ENCODE data around the gene FNIP2. TPM values are rescaled to one million over a fixed set of nuclear protein-coding genes. Genes with fewer than 3 reads are reported as not detected.
"Not testable (repeated sequence)": the region's sequence is repeated elsewhere in the genome, so short reads cannot be mapped to it uniquely, and the experiment has no call there.

FNIP2 gene
- total RNA-seq, 1 experiment from 2014 or later: 5.2 TPM

- DNase-seq (no peak), ATAC-seq (no peak)
- Histone ChIP-seq H3K9ac (ENCODE audit: low read length) (no peak overlapping the region), H2AFZ (ENCODE audit: low read length) (no peak overlapping the region), H3K9me2 (replicated peaks; ENCODE audit: low read length) (no peaks in the 10 kb centered on the region), H3K4me1 (ENCODE audit: insufficient read depth, low read length) (no peaks in the 10 kb centered on the region), H3K9me3 (ENCODE audit: low read length) (no peaks in the 10 kb centered on the region), H3F3A (ENCODE audit: low read length, unreplicated experiment) (no peaks in the 10 kb centered on the region), H4K20me1 (ENCODE audit: low read length) (no peaks in the 10 kb centered on the region), H3K4me2 (ENCODE audit: low read length) (no peak overlapping the region), H3K27me3 (ENCODE audit: low read length) (no peaks in the 10 kb centered on the region), H3K4me3 (ENCODE audit: low read length) (no peak overlapping the region), H3K27ac (ENCODE audit: low read length) (no peak overlapping the region), H3K79me2 (ENCODE audit: low read length) (no peaks in the 10 kb centered on the region), H3K36me3 (ENCODE audit: low read depth, low read length) (no peaks in the 10 kb centered on the region)
- TF ChIP-seq EZH2 (IDR thresholded peaks at IDR 0.05; ENCODE audit: low read length, unreplicated experiment): no peak
- CTCF ChIA-PET: no interaction called here
- POLR2A ChIA-PET (ENCODE audit: unreplicated experiment): interaction anchor here (0.6 kb wide), 1 partner anchor 76 kb away, joined by 4 read pairs; no protein-coding TSS in a partner anchor
- no TSS peak for BruUV-seq (replicated peaks)
- intact Hi-C loops (cut with micrococcal nuclease): no loop called here
Measured at GRCh38 chr4:158754385-158755180, 14.2 kb upstream of the FNIP2 start.

GRCh38 chr4:158755819-158756218 lies 13.0 kb upstream of the FNIP2 start:
- BruUV-seq (replicated peaks); H3K9ac ChIP-seq (ENCODE audit: low read length); DNase-seq; H3K4me3 ChIP-seq (ENCODE audit: low read length); H3K4me2 ChIP-seq (ENCODE audit: low read length); H3F3A ChIP-seq (ENCODE audit: low read length, unreplicated experiment); H3K27me3 ChIP-seq (ENCODE audit: low read length); H3K4me1 ChIP-seq (ENCODE audit: insufficient read depth, low read length); intact Hi-C loops (cut with micrococcal nuclease); H3K9me2 ChIP-seq (replicated peaks; ENCODE audit: low read length); H3K27ac ChIP-seq (ENCODE audit: low read length); POLR2A ChIA-PET (ENCODE audit: unreplicated experiment); H3K9me3 ChIP-seq (ENCODE audit: low read length); H2AFZ ChIP-seq (ENCODE audit: low read length); ATAC-seq; H3K36me3 ChIP-seq (ENCODE audit: low read depth, low read length); CTCF ChIA-PET; H3K79me2 ChIP-seq (ENCODE audit: low read length); H4K20me1 ChIP-seq (ENCODE audit: low read length): not testable (repeated sequence)

- H2AFZ ChIP-seq (ENCODE audit: low read length): no peak overlapping the region
- no peaks in the 10 kb centered on the region for H3K9me3 ChIP-seq (ENCODE audit: low read length)
- no peak overlapping the region for H3K4me2 ChIP-seq (ENCODE audit: low read length)
- no peaks in the 10 kb centered on the region for H3K9me2 ChIP-seq (replicated peaks; ENCODE audit: low read length)
- H4K20me1 ChIP-seq (ENCODE audit: low read length): no peaks in the 10 kb centered on the region
- no peaks in the 10 kb centered on the region for H3F3A ChIP-seq (ENCODE audit: low read length, unreplicated experiment)
- CTCF ChIA-PET: no interaction called here
- ATAC-seq (no peak), DNase-seq (no peak)
- intact Hi-C loops (cut with micrococcal nuclease): no loop called here
- no peaks in the 10 kb centered on the region for H3K4me1 ChIP-seq (ENCODE audit: insufficient read depth, low read length)
- H3K27me3 ChIP-seq (ENCODE audit: low read length): no peaks in the 10 kb centered on the region
- no peaks in the 10 kb centered on the region for H3K36me3 ChIP-seq (ENCODE audit: low read depth, low read length)
- POLR2A ChIA-PET (ENCODE audit: unreplicated experiment): no interaction called here
- no peak overlapping the region for H3K27ac ChIP-seq (ENCODE audit: low read length)
- H3K79me2 ChIP-seq (ENCODE audit: low read length): no peaks in the 10 kb centered on the region
- H3K4me3 ChIP-seq (ENCODE audit: low read length): no peak overlapping the region
- no TSS peak for BruUV-seq (replicated peaks)
- H3K9ac ChIP-seq (ENCODE audit: low read length): no peak overlapping the region
- TF ChIP-seq CTCF (conservative IDR thresholded peaks at IDR 0.05; ENCODE audit: low read depth, low read length) (no peak), EZH2phosphoT487 (IDR thresholded peaks at IDR 0.05; ENCODE audit: borderline replicate concordance, low read length) (no peak), EZH2 (IDR thresholded peaks at IDR 0.05; ENCODE audit: low read length, unreplicated experiment) (no peak)
Measured at GRCh38 chr4:158756588-158756987, 12.2 kb upstream of the FNIP2 start.

GRCh38 chr4:158758142-158758541 lies 10.7 kb upstream of the FNIP2 start:
- BruUV-seq (replicated peaks): no TSS peak
- ATAC-seq: no peak
- DNase-seq: no peak
- Histone ChIP-seq H3K9me3 (ENCODE audit: low read length) (no peaks in the 10 kb centered on the region), H3K4me2 (ENCODE audit: low read length) (no peak overlapping the region), H3K36me3 (ENCODE audit: low read depth, low read length) (no peaks in the 10 kb centered on the region), H3K4me1 (ENCODE audit: insufficient read depth, low read length) (no peaks in the 10 kb centered on the region), H3K27me3 (ENCODE audit: low read length) (no peaks in the 10 kb centered on the region), H3K9ac (ENCODE audit: low read length) (no peak overlapping the region), H3K27ac (ENCODE audit: low read length) (no peak overlapping the region), H4K20me1 (ENCODE audit: low read length) (no peaks in the 10 kb centered on the region), H3K79me2 (ENCODE audit: low read length) (no peaks in the 10 kb centered on the region), H2AFZ (ENCODE audit: low read length) (no peak overlapping the region), H3F3A (ENCODE audit: low read length, unreplicated experiment) (no peaks in the 10 kb centered on the region), H3K9me2 (replicated peaks; ENCODE audit: low read length) (no peaks in the 10 kb centered on the region), H3K4me3 (ENCODE audit: low read length) (no peak overlapping the region)
- intact Hi-C loops (cut with micrococcal nuclease): no loop called here
- CTCF ChIA-PET: no interaction called here
- POLR2A ChIA-PET (ENCODE audit: unreplicated experiment): no interaction called here
- TF ChIP-seq EZH2 (IDR thresholded peaks at IDR 0.05; ENCODE audit: low read length, unreplicated experiment) (no peak), CTCF (conservative IDR thresholded peaks at IDR 0.05; ENCODE audit: low read depth, low read length) (no peak)

Data from PC-3 (cell line).